ENCODE results near the gene PFKM.

PFKM gene

GRCh38 chr12:48169011-48169410 is 49.8 kb downstream of the PFKM start:
- DNase-seq (ENCODE audit: extremely low read depth, insufficient read length): no peak
- TF ChIP-seq CTCF (IDR thresholded peaks at IDR 0.05; ENCODE audit: insufficient read depth, low read length, poor library complexity, severe bottlenecking): no peak
- H3K27me3 ChIP-seq (replicated peaks; ENCODE audit: control insufficient read depth, insufficient read depth, low read length): no peaks in the 10 kb centered on the region
- H3K4me3 ChIP-seq (replicated peaks; ENCODE audit: low read depth, low read length): no peak overlapping the region
- no peaks in the 10 kb centered on the region for H3K36me3 ChIP-seq (ENCODE audit: control insufficient read depth, insufficient read depth, low read length)

GRCh38 chr12:48175613-48176416 is 56.7 kb downstream of the PFKM start:
- H3K36me3 ChIP-seq (ENCODE audit: control insufficient read depth, insufficient read depth, low read length): no peaks in the 10 kb centered on the region
- TF ChIP-seq CTCF (IDR thresholded peaks at IDR 0.05; ENCODE audit: insufficient read depth, low read length, poor library complexity, severe bottlenecking): no peak
- no peak for DNase-seq (ENCODE audit: extremely low read depth, insufficient read length)
- no peaks in the 10 kb centered on the region for H3K27me3 ChIP-seq (replicated peaks; ENCODE audit: control insufficient read depth, insufficient read depth, low read length)
- H3K4me3 ChIP-seq (replicated peaks; ENCODE audit: low read depth, low read length): no peak overlapping the region

GRCh38 chr12:48176417-48176751 is 57.2 kb downstream of the PFKM start:
- no peak for DNase-seq (ENCODE audit: extremely low read depth, insufficient read length)
- H3K4me3 ChIP-seq (replicated peaks; ENCODE audit: low read depth, low read length): no peak overlapping the region
- no peaks in the 10 kb centered on the region for H3K27me3 ChIP-seq (replicated peaks; ENCODE audit: control insufficient read depth, insufficient read depth, low read length)
- no peaks in the 10 kb centered on the region for H3K36me3 ChIP-seq (ENCODE audit: control insufficient read depth, insufficient read depth, low read length)
- no peak for TF ChIP-seq CTCF (IDR thresholded peaks at IDR 0.05; ENCODE audit: insufficient read depth, low read length, poor library complexity, severe bottlenecking)

GRCh38 chr12:48177982-48178381 is 58.8 kb downstream of the PFKM start:
- H3K4me3 ChIP-seq (replicated peaks; ENCODE audit: low read depth, low read length): no peak overlapping the region

GRCh38 chr12:48179466-48179865 is 60.3 kb downstream of the PFKM start:
- DNase-seq (ENCODE audit: extremely low read depth, insufficient read length): no peak
- no peak for TF ChIP-seq CTCF (IDR thresholded peaks at IDR 0.05; ENCODE audit: insufficient read depth, low read length, poor library complexity, severe bottlenecking)
- no peaks in the 10 kb centered on the region for H3K36me3 ChIP-seq (ENCODE audit: control insufficient read depth, insufficient read depth, low read length)
- H3K27me3 ChIP-seq (replicated peaks; ENCODE audit: control insufficient read depth, insufficient read depth, low read length): no peaks in the 10 kb centered on the region; the same call in 1 of the 2 replicates
- no peak overlapping the region for H3K4me3 ChIP-seq (replicated peaks; ENCODE audit: low read depth, low read length)

More at GRCh38 chr12:48177982-48178381, 58.8 kb downstream of the PFKM start:
- Histone ChIP-seq H3K27me3 (replicated peaks; ENCODE audit: control insufficient read depth, insufficient read depth, low read length) (no peaks in the 10 kb centered on the region), H3K36me3 (ENCODE audit: control insufficient read depth, insufficient read depth, low read length) (no peaks in the 10 kb centered on the region)
- no peak for TF ChIP-seq CTCF (IDR thresholded peaks at IDR 0.05; ENCODE audit: insufficient read depth, low read length, poor library complexity, severe bottlenecking)
- DNase-seq (ENCODE audit: extremely low read depth, insufficient read length): no peak
